H1 (cell line): Measurements from ENCODE around the gene GALNT9. TPM values are rescaled to one million over a fixed set of nuclear protein-coding genes. Genes with fewer than 3 reads are reported as not detected.

ENCODE experiments used
- CTCF ChIA-PET: fragments of 300-600 bp; sonication (Branson Sonifier 250); formaldehyde crosslinking; loops from one replicate; lab custom pipeline; 2021; ENCODE audit not compliant: partially characterized antibody; lab: Charles Lee
- POLR2A ChIA-PET: fragments of 300-600 bp; sonication (Branson Sonifier 250); formaldehyde crosslinking; loops from one replicate; lab custom pipeline; 2021; ENCODE audit warnings: inconsistent platforms; ENCODE audit not compliant: partially characterized antibody; lab: Charles Lee
- DNase-seq, 2 experiments: peaks; one replicate each; pipeline versions ENCODE4 v3.0.0 to v3.0.0-alpha.2; 2010 to 2022; ENCODE audit warnings: low spot score in 2 of 2, low read depth in 1 of 2, mixed read lengths in 1 of 2
- FAIRE-seq: peaks from 2 replicates; lab custom pipeline; 2011; peaks lifted over from hg19 to GRCh38; lab: Jason Lieb, UNC
- H2AFZ ChIP-seq: 2 replicates; pipeline ENCODE4 v1.8.1; 2012; ENCODE audit warnings: low read length, inconsistent platforms
- H2AK5ac ChIP-seq: 2 replicates; pipeline ENCODE4 v1.6.1; 2013; ENCODE audit warnings: low read depth, low read length
- H2BK120ac ChIP-seq: replicated peaks from 2 replicates; pipeline ENCODE3; 2013; ENCODE audit warnings: low read depth, low read length, inconsistent platforms
- H2BK12ac ChIP-seq: 2 replicates; pipeline ENCODE4 v1.6.1; 2013; ENCODE audit warnings: low read depth, low read length
- H2BK15ac ChIP-seq: 2 replicates; pipeline ENCODE4 v1.6.1; 2013; ENCODE audit warnings: low read length
- H2BK20ac ChIP-seq: 2 replicates; pipeline ENCODE4 v1.6.1; 2013; ENCODE audit warnings: low read length
- H2BK5ac ChIP-seq: 2 replicates; pipeline ENCODE4 v1.6.1; 2013; ENCODE audit warnings: low read depth, low read length
- H3K14ac ChIP-seq: 2 replicates; pipeline ENCODE4 v1.6.1; 2013; ENCODE audit warnings: inconsistent platforms; ENCODE audit not compliant: insufficient read length
- H3K18ac ChIP-seq: 2 replicates; pipeline ENCODE4 v1.6.1; 2013; ENCODE audit warnings: low read length; ENCODE audit errors: extremely low read depth
- H3K23ac ChIP-seq: 2 replicates; pipeline ENCODE4 v1.6.1; 2013; ENCODE audit warnings: inconsistent platforms; ENCODE audit not compliant: insufficient read length
- H3K23me2 ChIP-seq: 2 replicates; pipeline ENCODE4 v1.6.1; 2013; ENCODE audit warnings: low read depth, low read length
- H3K27ac ChIP-seq: 2 replicates; pipeline ENCODE4 v1.6.1; 2011; ENCODE audit warnings: low read depth, low read length, inconsistent platforms
- H3K27me3 ChIP-seq, 4 experiments: replicated peaks in 1 of 4; 1 replicate in 1 of 4; 2 replicates in 3 of 4; pipeline versions ENCODE4 v1.6.1 to v1.8.1; 2011 to 2013; ENCODE audit warnings: low read length in 3 of 4, mild to moderate bottlenecking in 3 of 4, inconsistent platforms in 2 of 4, mixed read lengths in 2 of 4, moderate library complexity in 1 of 4; ENCODE audit not compliant: control insufficient read depth in 3 of 4, insufficient read depth in 3 of 4; ENCODE audit errors: extremely low read depth in 1 of 4
- H3K36me3 ChIP-seq, 4 experiments: 2 replicates each; pipeline versions ENCODE4 v1.6.1 to v1.8.1; 2011 to 2013; ENCODE audit warnings: mild to moderate bottlenecking in 4 of 4, low read length in 3 of 4, moderate library complexity in 2 of 4, control low read depth in 1 of 4, inconsistent platforms in 1 of 4; ENCODE audit not compliant: insufficient read depth in 4 of 4, control insufficient read depth in 2 of 4
- H3K4ac ChIP-seq: replicated peaks from 2 replicates; pipeline ENCODE3; 2013; ENCODE audit warnings: low read length, low read depth, mixed read lengths, inconsistent platforms; ENCODE audit not compliant: insufficient read length
- H3K4me1 ChIP-seq, 4 experiments: replicated peaks in 1 of 4; 1 replicate in 1 of 4; 2 replicates in 3 of 4; pipeline versions ENCODE4 v1.6.1 to v1.8.1; 2011 to 2013; ENCODE audit warnings: low read length in 3 of 4, inconsistent platforms in 2 of 4, mixed read lengths in 1 of 4; ENCODE audit not compliant: insufficient read depth in 4 of 4, control insufficient read depth in 3 of 4
- H3K4me2 ChIP-seq, 2 experiments: 2 replicates each; pipeline versions ENCODE4 v1.6.1 to v1.8.1; 2011 to 2013; ENCODE audit warnings: low read depth in 2 of 2, low read length in 2 of 2, control low read depth in 1 of 2, inconsistent platforms in 1 of 2, mild to moderate bottlenecking in 1 of 2; ENCODE audit not compliant: insufficient read depth in 1 of 2
- H3K4me3 ChIP-seq, 4 experiments: fragments of 200-600, 300-600 bp in 1 of 4; sonication (generic), shearing (Covaris generic), sonication (Bioruptor Twin) in 1 of 4; 2 replicates each; pipeline versions ENCODE4 v1.5.1 to v1.8.1; 2011 to 2016; ENCODE audit warnings: low read length in 4 of 4, low read depth in 3 of 4, control low read depth in 2 of 4, inconsistent platforms in 2 of 4, mild to moderate bottlenecking in 2 of 4, mixed read lengths in 1 of 4, moderate library complexity in 1 of 4; ENCODE audit not compliant: insufficient read depth in 2 of 4; ENCODE audit errors: extremely low read depth in 1 of 4
- H3K56ac ChIP-seq: replicated peaks from 2 replicates; pipeline ENCODE3; 2013; ENCODE audit warnings: low read depth, mild to moderate bottlenecking, mixed read lengths, low read length, inconsistent platforms; ENCODE audit not compliant: insufficient read length
- H3K79me1 ChIP-seq: 2 replicates; pipeline ENCODE4 v1.6.1; 2013; ENCODE audit warnings: low read depth, low read length, control low read depth
- H3K79me2 ChIP-seq, 2 experiments: 2 replicates each; pipeline versions ENCODE4 v1.6.1 to v1.8.1; 2012 to 2013; ENCODE audit warnings: low read length in 2 of 2, mild to moderate bottlenecking in 2 of 2, inconsistent platforms in 1 of 2; ENCODE audit not compliant: insufficient read depth in 2 of 2, control insufficient read depth in 1 of 2
- H3K9ac ChIP-seq, 4 experiments: replicated peaks in 1 of 4; 1 replicate in 1 of 4; 2 replicates in 3 of 4; pipeline versions ENCODE4 v1.6.1 to v1.8.1; 2011 to 2013; ENCODE audit warnings: low read depth in 3 of 4, low read length in 3 of 4, control low read depth in 2 of 4, mild to moderate bottlenecking in 2 of 4, moderate library complexity in 2 of 4, inconsistent platforms in 1 of 4; ENCODE audit errors: extremely low read depth in 1 of 4
- H3K9me3 ChIP-seq, 2 experiments: 2 replicates each; pipeline versions ENCODE4 v1.6.1 to v1.8.1; 2012 to 2013; ENCODE audit warnings: mild to moderate bottlenecking in 2 of 2, moderate library complexity in 2 of 2, control low read depth in 1 of 2, inconsistent platforms in 1 of 2, low read depth in 1 of 2, low read length in 1 of 2, mixed read lengths in 1 of 2; ENCODE audit not compliant: insufficient read depth in 2 of 2
- H4K20me1 ChIP-seq, 2 experiments: replicated peaks in 1 of 2; 2 replicates each; pipeline versions ENCODE3 to v1.8.1; 2011 to 2013; ENCODE audit warnings: inconsistent platforms in 2 of 2, low read length in 2 of 2, mild to moderate bottlenecking in 1 of 2; ENCODE audit not compliant: insufficient read depth in 2 of 2, control insufficient read depth in 1 of 2
- H4K5ac ChIP-seq: 2 replicates; pipeline ENCODE4 v1.6.1; 2013; ENCODE audit warnings: low read length, low read depth, mixed read lengths, inconsistent platforms; ENCODE audit not compliant: insufficient read length
- H4K8ac ChIP-seq: 2 replicates; pipeline ENCODE4 v1.8.0; 2013; ENCODE audit warnings: mild to moderate bottlenecking, moderate library complexity, low read length, inconsistent platforms; ENCODE audit not compliant: insufficient read depth; ENCODE audit errors: extremely low read depth
- H4K91ac ChIP-seq: replicated peaks from 2 replicates; pipeline ENCODE3; 2013; ENCODE audit warnings: low read length, mixed read lengths, inconsistent platforms; ENCODE audit not compliant: insufficient read length
- CHD1 ChIP-seq: IDR thresholded peaks from 2 replicates; pipeline ENCODE4 v1.6.1; 2012; ENCODE audit warnings: low read depth, low read length, improper control_type of control experiment
- EGR1 ChIP-seq: IDR thresholded peaks from 2 replicates; pipeline ENCODE4 v1.6.1; 2011; ENCODE audit warnings: low read depth, low read length, borderline replicate concordance
- FOSL1 ChIP-seq: IDR thresholded peaks from 2 replicates; pipeline ENCODE4 v1.6.1; 2011; ENCODE audit warnings: mild to moderate bottlenecking, low read depth, low read length, moderate library complexity; ENCODE audit not compliant: insufficient read depth
- WGBS, 2 experiments: shearing (Covaris generic) in 1 of 2; methylation state at CpG; one replicate each; pipeline versions ENCODE4 v1.1.6 to v1.1.7; 2013 to 2015; ENCODE audit warnings: low lambda C conversion rate in 2 of 2, mixed read lengths in 2 of 2, inconsistent platforms in 1 of 2, low coverage in 1 of 2, missing lambda C conversion rate in 1 of 2; ENCODE audit not compliant: insufficient replicate concordance in 2 of 2, insufficient coverage in 1 of 2, insufficient read length in 1 of 2; ENCODE audit errors: extremely low coverage in 1 of 2, missing lambda C conversion rate in 1 of 2; 5-methylcytosine and 5-hydroxymethylcytosine counted together
- polyA plus RNA-seq, 7 experiments: library from polyadenylated mRNA; depleted of rRNA in 3 of 7; stranded (reverse) in 5 of 7; unstranded in 2 of 7; fragments of >200 nt in 5 of 7; fragments of 200-250 nt in 2 of 7; gene quantifications; 1 replicate in 5 of 7; 2 replicates in 1 of 7; 4 replicates in 1 of 7; pipeline versions ENCODE4 v1.2.1 to v1.2.3, GENCODE V29; 2011 to 2013; ENCODE audit warnings: missing spikeins in 2 of 7, mixed read lengths in 2 of 7
- total RNA-seq: library from RNA; stranded (reverse); fragmentation: NEBNext Ultra II Directional; extraction: Animal tissue kit (Norgen Biotek cat#: 25700); gene quantifications from 2 replicates; pipeline ENCODE4 v1.2.1, GENCODE V29; 2021

The GALNT9 gene
- total and polyA plus RNA-seq, 2 of the 8 experiments (the other 6 are each of a cell fraction or from before 2014, with no cell fraction given): 2.0 to 3.6 TPM

DNA sequence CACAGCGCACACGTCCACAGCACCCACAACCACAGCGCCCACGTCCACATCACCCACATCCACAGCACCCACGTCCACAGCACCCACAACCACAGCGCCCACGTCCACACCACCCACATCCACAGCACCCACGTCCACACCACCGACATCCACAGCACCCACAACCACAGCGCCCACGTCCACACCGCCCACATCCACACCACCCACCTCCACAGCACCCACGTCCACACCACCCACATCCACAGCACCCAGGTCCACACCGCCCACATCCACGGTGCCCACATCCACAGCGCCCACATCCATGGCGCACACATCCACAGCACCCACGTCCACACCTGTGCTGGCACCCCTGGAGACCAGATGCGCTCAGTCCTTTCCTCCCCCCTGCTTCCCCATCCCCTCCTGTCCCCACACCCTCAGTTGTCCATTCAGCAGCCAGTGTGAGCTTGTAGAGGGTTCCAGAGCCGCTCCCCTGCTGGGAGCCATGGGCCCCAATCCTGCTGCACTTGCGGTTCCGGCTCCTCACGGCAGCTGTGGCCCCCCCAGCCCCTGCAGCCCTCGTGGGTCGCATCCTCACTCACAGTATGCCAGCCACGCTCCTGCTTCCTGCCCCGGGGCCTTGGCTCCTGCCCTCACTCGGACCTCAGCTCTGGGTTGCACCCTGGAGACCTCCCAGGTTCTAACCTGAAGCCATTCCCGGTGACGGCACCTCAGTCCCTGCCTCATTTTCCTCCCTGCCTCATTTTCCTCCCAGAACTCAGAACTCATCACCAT, 37.8 kb downstream of the GALNT9 start:
- Histone ChIP-seq H3K56ac (no peak overlapping the region), H3K9ac (no peak overlapping the region), H2BK15ac (no peak overlapping the region), H3K18ac (no peak overlapping the region), H4K5ac (no peak overlapping the region), H4K20me1 (no peaks in the 10 kb centered on the region), H3K27ac (no peak overlapping the region), H4K8ac (peak overlapping the region; percentile 35; the same call in 1 of the 2 replicates), H3K23ac (no peak overlapping the region), H2BK12ac (no peak overlapping the region), H2AK5ac (no peak overlapping the region), H3K79me1 (no peaks in the 10 kb centered on the region), H3K14ac (no peak overlapping the region), H2BK20ac (no peak overlapping the region), H3K23me2 (no peaks in the 10 kb centered on the region), H3K27me3 (peaks cover 0 to 11% (median 4%) of the 10 kb centered on the region in 4 experiments; a peak in 4 of 7 replicates), H3K9me3 (peaks cover 3 to 27% of the 10 kb centered on the region in 2 experiments; a peak in 3 of 4 replicates), H3K4ac (no peak overlapping the region), H2AFZ (no peak overlapping the region), H2BK120ac (no peak overlapping the region), H3K36me3 (no peaks in the 10 kb centered on the region), H3K4me3 (no peak overlapping the region), H3K79me2 (no peaks in the 10 kb centered on the region), H4K91ac (no peak overlapping the region), H3K4me2 (no peak overlapping the region), H2BK5ac (no peak overlapping the region), H3K4me1 (peaks cover 0 to 6% (median 4%) of the 10 kb centered on the region in 4 experiments; a peak in 2 of 7 replicates)
- TF ChIP-seq FOSL1 (peak; percentile 79; the same call in 1 of the 2 replicates), CHD1 (no peak), EGR1 (peak; percentile 94)
- FAIRE-seq (no peak), DNase-seq (no peak)
- WGBS, 2 experiments: 91% methylated on average over 27 of the region's 30 CpGs; no CpG with 5 or more reads in 1 of the 2 experiments
- POLR2A ChIA-PET: no interaction called here
- CTCF ChIA-PET: interaction anchor here (1.2 kb wide), 1 partner anchor 107 kb away, joined by 3 read pairs; no protein-coding TSS in a partner anchor
